Pons (tissue), 1 donor: ENCODE results near the gene ZBTB25.

Experiments
- DNase-seq: peaks from one replicate; pipeline ENCODE4 v3.0.0-alpha.2; 2016; ENCODE audit warnings: low spot score

ZBTB25 gene

GRCh38 chr14:64515053-64515452 is 11.4 kb upstream of the ZBTB25 start:
- DNase-seq, result no peak

- DNase-seq, result no peak
Observed at GRCh38 chr14:64513271-64513670, 9.6 kb upstream of the ZBTB25 start.

- peak; percentile 92 for DNase-seq
Observed at GRCh38 chr14:64510825-64511671, 7.4 kb upstream of the ZBTB25 start.

GRCh38 chr14:64509036-64509435 is 5.4 kb upstream of the ZBTB25 start:
- DNase-seq, result no peak

GRCh38 chr14:64508215-64508776 is 4.7 kb upstream of the ZBTB25 start:
- DNase-seq, result no peak

GRCh38 chr14:64507376-64508156 is 3.9 kb upstream of the ZBTB25 start:
- no peak for DNase-seq

- DNase-seq, result no peak
Observed at GRCh38 chr14:64506721-64507120, 3.1 kb upstream of the ZBTB25 start.

- peak; percentile 91 for DNase-seq
Observed at GRCh38 chr14:64504897-64505794, 1.5 kb upstream of the ZBTB25 start.

GRCh38 chr14:64504310-64504896 is 765 bp upstream of the ZBTB25 start, which contains the start of gene ZBTB1:
TSS of gene ZBTB1 (plus strand) at chr14:64504770. CDS start at chr14:64521505, 16,735 bp downstream.
- DNase-seq, result peak; percentile 56

GRCh38 chr14:64502887-64503433 is 678 bp downstream of the ZBTB25 start:
- peak; percentile 54 for DNase-seq

- no peak for DNase-seq
Observed at GRCh38 chr14:64502456-64502855, 1.2 kb downstream of the ZBTB25 start.

GRCh38 chr14:64501411-64502171 is 2.0 kb downstream of the ZBTB25 start:
- no peak for DNase-seq

GRCh38 chr14:64500088-64500487 is 3.5 kb downstream of the ZBTB25 start:
- no peak for DNase-seq

GRCh38 chr14:64496764-64497163 is 6.9 kb downstream of the ZBTB25 start:
- DNase-seq, result no peak

- no peak for DNase-seq
Observed at GRCh38 chr14:64495252-64495651, 8.4 kb downstream of the ZBTB25 start.

GRCh38 chr14:64493455-64493854 is 10.2 kb downstream of the ZBTB25 start:
- no peak for DNase-seq

- DNase-seq, result no peak
Observed at GRCh38 chr14:64491637-64492036, 12.0 kb downstream of the ZBTB25 start.

- no peak for DNase-seq
Observed at GRCh38 chr14:64488590-64489099, 15.0 kb downstream of the ZBTB25 start.

- DNase-seq, result no peak
Observed at GRCh38 chr14:64478634-64479250, 24.9 kb downstream of the ZBTB25 start.

GRCh38 chr14:64476438-64476837 is 27.2 kb downstream of the ZBTB25 start:
- DNase-seq, result no peak
